IPS DF 4.7 (cell line): ENCODE measurements around the gene SH3GLB2.
"Not testable (repeated sequence)": the region's sequence is repeated elsewhere in the genome, so short reads cannot be mapped to it uniquely, and the experiment has no call there.

ENCODE experiments used
- DNase-seq: peaks from one replicate; pipeline ENCODE4 v3.0.0-alpha.2; 2013; ENCODE audit warnings: low spot score; ENCODE audit errors: extremely low read depth

Gene SH3GLB2

DNA sequence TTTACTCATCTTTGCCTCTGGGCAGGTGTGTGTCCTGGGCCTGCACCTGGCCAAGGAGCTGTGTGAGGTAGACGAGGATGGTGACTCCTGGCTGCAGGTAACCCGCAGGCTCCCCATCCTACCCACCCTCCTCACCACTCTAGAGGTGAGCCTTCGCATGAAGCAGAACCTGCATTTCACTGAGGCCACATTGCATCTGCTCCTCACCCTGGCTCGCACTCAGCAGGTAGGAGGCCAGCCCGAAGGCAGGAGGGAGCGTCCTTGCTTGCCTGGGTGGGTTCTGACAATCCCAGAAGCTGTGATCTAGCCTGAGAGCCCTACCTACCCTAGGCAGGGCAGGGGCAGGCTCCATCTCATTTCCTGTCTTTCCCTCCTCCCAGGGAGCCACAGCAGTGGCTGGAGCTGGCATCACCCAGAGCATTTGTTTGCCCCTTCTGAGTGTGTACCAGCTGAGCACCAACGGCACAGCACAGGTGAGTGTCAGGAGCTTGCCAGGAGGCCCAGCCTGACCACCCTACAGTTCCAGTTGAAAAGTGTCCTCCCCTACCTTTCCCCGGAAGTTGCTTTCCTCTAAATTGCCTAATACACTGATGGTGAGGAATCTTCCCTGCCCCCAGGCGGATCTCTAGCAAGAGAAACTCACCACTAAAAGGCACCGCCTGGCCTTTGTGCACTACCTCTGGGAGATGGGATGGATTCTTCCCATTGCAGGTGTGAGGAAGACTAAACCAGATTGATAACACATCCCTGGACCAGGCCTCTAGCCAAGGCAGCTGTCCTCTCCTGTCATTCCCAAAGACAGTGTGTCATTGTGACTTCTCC, 26.4 kb downstream of the SH3GLB2 start:
- no peak for DNase-seq

DNA sequence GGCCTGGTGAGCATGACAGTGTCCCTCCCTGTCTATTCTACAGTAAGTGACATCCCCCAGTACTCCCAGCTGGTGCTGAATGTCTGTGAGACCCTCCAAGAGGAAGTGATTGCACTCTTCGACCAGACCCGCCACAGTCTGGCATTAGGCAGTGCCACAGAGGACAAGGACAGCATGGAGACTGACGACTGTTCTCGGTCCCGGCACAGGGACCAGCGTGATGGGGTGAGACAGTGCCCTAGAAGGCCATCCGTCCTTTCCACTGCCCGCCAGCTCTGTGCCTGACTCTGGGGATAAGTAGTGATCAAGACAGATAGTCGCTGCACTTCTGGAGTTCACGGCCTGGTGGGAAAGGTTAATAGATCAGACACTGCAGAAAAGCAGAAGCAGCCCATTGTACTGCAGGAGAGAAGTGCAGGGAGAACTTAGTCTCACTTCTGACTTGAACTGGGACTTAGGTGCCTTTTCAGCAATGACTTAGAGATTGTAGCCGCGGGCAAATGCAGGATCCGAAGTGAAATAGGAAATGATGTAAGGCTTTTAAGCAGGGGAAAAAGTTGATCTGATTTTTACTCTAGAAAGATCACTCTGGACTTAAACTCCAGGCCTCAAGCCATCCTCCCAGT, 28.4 kb downstream of the SH3GLB2 start:
- no peak for DNase-seq

DNA sequence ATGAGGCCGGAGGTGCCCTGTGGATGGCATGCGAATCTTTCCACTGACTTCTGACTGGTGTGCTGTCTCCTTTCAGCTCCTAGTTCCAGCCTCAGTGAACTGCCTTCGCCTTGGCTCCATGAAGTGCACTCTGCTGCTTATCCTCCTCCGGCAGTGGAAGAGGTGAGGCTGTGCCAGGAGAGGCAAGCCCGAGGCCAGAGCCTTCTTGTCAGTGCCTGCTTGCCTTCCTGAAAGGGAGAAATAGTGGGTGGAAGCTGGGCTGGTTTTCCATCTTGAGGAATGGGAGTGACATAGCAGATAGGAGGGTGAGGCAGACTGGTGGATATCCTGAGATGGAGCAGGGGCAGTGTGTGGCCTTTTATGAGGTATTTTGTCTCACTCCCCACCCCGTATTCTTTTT, 29.7 kb downstream of the SH3GLB2 start:
- DNase-seq, result no peak

DNA sequence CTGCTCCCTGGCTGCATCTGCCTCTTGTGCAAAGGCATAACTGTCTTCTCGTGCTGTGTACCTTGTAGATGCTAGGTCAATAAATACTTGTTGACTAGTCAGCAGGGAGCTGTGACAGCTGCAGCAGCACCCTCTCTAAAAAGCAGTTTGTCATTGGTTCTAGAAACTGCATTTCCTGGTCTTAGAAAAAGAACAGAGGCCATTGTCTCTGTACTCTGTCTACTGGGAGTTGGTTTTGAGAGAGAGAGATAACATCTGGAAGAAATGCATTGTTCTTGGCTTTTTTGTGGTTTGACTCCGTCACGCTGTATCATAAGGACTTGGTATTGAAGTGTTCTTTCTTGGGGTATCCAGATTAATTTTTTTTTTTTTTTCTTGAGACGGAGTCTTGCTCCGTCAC, 32.3 kb downstream of the SH3GLB2 start:
- no peak for DNase-seq

DNA sequence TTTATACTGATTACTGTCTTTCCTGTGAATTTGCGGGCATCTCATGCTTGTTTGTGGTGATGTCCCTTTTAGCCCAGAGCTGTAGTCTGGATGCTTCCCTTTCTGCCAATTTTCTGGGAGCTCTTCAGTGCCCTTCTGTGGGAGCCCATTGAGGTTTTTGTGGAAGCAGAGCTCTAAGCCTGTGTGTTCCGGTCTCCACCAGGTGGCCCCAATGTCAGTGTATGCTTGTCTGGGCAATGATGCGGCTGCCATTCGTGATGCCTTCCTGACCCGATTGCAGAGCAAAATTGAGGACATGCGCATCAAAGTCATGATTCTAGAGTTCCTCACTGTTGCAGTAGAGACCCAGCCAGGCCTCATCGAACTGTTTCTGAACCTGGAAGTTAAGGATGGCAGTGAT, 35.1 kb downstream of the SH3GLB2 start:
- DNase-seq, result no peak

DNA sequence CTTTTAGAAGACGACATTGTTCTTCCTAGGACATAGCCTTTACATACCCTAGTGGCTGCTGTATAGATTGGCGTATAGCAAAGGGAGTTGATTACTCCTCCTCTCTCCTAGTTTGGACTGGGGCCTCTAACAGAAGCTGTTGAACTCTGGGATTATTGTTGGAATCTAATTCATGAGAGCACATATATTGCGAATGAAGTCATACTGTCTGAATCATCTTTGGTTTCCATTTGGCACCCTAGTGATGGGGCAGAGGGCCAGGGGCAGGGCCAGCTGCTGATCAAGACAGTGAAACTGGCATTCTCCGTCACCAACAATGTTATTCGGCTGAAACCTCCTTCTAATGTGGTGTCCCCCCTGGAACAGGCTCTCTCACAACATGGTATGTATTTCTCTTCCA, 40.3 kb downstream of the SH3GLB2 start:
- DNase-seq, result no peak

DNA sequence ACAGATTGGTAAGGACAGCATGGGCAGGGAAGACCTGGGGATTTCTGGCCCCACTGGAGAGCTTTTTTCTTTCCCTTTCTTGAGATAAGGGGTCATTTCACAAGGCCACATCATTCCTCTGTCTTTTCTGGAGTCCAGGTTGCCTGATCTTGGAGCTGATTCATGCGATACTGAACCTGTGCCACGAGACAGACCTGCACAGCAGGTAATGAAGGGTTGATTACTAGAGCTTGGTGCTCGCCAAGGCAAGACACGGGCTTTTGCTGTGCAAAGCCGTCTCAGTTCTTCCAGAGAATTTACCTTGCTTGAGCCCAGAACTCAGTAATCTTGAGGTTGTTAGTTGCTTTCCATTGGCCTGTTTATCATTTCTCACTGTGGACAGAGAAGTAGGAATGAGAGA, 41.5 kb downstream of the SH3GLB2 start:
- DNase-seq, result no peak

DNA sequence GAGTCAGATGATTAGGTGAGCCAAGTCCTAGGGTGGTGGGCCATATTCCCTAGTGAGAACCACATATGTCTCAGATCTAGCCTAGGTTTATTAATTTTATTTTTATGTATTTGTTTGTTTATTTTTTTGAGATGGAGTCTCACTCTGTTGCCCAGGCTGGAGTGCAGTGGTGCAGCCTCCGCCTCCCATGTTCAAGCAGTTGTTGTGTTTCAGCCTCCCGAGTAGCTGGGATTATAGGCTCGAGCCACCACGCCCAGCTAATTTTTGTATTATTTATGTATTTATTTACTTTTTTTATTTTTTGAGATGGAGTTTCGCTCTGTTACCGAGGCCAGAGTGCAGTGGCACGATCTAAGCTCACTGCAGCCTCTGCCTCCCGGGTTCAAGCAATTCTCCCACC, 44.6 kb downstream of the SH3GLB2 start:
- DNase-seq, result no peak

DNA sequence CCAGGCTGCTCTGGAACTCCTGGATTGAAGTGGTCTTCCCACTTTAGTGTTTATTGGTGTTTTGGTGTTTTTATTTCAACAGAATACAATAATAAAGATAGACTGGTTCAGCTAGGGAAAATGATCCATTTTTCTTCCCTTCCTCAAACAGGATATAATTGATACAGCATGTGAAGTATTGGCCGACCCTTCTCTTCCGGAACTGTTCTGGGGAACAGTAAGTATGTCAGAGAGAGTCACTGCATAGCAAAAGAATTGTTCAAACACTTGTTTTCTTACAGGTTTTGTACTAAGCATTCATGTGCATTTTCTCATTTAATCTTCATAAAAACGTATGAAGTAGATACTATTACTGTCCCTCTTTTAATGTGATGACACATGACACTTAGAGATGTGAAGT, 49.0 kb downstream of the SH3GLB2 start:
- DNase-seq, result no peak

DNA sequence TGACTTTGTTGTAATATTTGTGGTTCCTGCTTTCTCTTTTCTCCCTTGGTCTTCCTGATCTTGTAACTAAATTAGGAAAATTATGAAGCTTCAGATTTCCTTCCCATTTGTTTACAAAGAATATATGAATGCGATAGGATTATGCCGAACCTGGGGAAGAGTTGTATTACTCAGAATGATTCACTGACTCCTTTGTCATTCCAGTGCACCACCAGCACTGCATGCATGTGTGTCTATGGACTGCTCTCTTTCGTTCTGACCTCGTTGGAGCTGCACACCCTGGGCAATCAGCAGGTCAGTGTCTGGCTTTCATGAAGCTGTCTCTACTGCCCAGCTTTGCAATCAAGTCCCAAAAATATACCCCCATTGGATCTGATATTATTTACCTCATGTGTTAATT, 55.2 kb downstream of the SH3GLB2 start:
- no peak for DNase-seq

DNA sequence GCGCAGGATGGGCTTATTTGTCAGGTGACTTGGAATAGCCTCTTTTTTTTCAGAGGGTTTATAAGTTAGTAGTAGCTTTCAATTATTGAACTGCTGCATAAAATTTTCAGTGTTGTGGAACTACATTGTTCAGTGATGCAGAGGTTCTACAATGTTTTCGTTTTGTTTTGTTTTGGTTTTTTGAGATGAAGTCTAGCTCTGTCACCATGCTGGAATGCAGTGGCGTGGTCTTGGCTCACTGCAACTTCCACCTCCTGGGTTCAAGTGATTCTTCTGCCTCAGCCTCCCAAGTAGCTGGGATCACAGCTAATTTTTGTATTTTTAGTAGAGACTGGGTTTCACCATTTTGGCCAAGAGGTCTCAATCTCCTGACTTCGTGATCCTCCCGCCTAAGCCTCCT, 58.6 kb downstream of the SH3GLB2 start:
- no peak for DNase-seq

DNA sequence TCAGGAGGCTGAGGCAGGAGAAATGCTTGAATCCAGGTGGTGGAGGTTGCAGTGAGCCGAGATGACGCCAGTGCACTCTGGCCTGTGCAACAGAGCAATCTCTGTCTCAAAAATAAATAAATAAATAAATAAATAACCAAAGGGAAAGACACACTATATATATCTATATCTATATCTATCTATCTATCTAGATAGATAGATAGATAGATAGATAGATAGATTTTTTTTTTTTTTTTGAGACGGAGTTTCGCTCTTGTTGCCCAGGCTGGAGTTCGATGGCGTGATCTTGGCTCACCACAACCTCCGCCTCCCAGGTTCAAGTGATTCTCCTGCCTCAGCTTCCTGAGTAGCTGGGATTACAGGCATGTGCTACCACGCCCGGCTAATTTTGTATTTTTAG, 66.7 kb downstream of the SH3GLB2 start:
- DNase-seq, result not testable (repeated sequence)
